Raji (cell line): ENCODE measurements around the gene POLR3A.

ENCODE experiments used
- POLR2A ChIP-seq: IDR thresholded peaks from 2 replicates; pipeline ENCODE4 v1.6.1; 2011; ENCODE audit warnings: low read depth, low read length, control low read depth; ENCODE audit not compliant: insufficient read depth

POLR3A gene

DNA sequence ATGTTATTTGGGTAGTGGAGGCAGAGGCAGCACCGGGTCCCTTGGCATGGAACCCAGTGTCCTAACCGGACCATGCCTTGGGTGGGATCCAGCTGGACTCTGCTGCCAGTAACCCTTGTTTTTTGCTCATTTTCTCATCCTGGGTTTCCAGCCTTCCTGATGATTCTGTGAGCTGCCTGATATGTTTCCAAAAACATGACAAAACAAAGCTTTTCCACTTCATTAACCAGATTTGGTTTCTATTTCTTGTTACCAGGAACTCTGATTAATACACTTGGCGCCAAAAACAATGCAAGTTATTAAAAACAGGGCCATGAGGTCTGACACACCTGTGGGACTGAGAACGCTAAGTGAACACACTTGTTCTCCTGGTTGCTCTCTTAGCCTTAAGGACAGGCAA, 69.9 kb downstream of the POLR3A start:
- TF ChIP-seq POLR2A: no peak

GRCh38 chr10:77955136-77955535, 74.2 kb downstream of the POLR3A start:
- no peak for TF ChIP-seq POLR2A

DNA sequence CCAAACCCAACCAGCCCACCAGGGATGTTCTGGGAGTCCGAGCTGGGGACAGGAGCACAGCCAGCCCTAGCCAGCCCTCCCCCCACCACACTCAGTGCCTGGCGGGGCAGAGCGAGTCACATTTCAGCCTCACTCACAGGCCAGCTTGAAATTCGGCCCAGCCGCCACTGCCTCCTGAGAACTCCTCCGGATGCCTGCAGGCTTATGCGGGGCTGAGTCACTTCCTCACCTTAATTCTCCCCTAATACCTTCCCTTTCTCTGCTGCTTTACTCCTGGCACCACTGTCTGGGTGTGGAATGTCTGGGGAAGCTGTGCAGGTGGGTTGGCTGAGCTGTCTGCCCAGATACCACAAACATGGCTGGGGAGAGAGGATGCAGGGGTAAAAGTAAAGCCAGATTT, 80.1 kb downstream of the POLR3A start:
- no peak for TF ChIP-seq POLR2A

DNA sequence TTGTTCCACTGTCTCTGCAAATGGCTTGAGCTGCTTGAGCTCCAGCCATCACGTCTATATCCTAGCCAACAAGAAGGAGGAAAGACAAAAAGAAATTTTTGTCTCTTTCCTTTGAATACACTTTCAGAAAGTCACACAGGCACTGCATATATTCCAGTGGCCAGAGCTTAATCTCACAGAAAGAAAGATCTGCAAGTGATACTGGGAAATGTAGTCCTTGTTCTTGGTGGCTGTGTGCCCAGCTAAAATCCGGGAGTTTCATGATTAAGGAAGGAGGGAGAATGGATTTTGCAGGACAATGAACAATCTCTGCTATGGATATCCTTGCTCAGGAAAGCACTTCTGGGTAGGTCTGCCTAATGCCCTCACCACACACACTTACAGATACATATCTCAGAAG, 83.2 kb downstream of the POLR3A start:
- no peak for TF ChIP-seq POLR2A

- no peak for TF ChIP-seq POLR2A
Measured at GRCh38 chr10:77944519-77944918, 84.8 kb downstream of the POLR3A start.

GRCh38 chr10:77943121-77943901, 86.0 kb downstream of the POLR3A start:
- TF ChIP-seq POLR2A: no peak

DNA sequence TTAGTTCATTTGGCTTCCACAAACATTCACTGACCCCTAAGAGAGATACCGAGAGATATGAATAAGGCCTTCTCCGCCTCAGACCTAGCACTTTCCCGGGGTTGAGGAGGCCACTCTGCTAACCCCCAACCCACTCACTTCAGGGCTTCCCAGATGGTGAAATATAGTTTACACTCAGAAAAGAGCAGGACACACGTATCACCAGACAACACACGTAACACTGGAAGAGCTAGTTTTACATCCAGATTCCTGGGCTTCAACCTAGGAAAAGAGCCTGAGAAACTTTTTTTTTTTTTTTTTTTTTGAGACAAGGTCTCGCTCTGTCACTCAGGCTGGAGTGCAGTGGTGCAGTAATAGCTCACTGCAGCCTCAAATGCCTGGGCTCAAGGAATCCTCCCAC, 87.5 kb downstream of the POLR3A start:
- TF ChIP-seq POLR2A: no peak

DNA sequence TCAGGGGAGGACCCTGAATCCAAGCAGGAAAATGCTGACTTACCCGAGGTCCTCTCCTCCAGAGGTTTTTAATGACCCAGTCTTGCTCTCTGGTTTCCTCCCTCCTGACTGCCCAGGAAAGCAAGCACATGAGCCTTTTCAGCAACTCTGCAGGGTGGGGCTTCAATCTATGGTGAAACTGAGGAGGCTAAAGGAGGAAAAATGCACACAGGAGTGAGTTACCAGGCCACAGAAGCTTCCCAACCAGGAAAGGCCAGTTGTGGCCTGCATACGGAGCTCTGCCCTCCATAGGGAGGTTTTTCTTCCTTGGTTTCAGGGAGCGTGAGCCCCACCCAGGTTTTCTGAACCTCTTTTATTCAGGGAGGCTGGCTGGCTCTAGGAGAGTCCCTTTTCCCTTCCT, 88.7 kb downstream of the POLR3A start:
- TF ChIP-seq POLR2A: no peak

DNA sequence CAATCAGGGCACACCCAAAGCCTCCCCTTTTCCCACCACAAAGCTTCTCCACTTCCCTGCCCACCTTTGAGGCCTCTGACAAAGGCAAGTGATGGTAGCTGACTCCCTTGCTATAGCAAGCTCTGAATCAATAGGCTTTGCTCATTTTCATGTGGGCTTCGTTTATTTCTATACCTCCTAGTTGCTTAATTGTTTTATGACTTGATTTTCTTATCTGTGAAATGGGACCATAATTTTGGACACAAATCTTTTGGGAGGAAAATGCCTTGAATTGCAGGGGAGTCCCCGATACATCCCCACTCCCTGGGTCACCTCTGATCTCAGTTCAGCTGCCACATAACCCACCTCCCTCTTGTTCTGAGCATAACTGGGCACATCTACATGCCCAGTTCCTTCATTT, 89.1 kb downstream of the POLR3A start:
- no peak for TF ChIP-seq POLR2A

GRCh38 chr10:77939561-77940001, 89.7 kb downstream of the POLR3A start:
- TF ChIP-seq POLR2A: no peak

DNA sequence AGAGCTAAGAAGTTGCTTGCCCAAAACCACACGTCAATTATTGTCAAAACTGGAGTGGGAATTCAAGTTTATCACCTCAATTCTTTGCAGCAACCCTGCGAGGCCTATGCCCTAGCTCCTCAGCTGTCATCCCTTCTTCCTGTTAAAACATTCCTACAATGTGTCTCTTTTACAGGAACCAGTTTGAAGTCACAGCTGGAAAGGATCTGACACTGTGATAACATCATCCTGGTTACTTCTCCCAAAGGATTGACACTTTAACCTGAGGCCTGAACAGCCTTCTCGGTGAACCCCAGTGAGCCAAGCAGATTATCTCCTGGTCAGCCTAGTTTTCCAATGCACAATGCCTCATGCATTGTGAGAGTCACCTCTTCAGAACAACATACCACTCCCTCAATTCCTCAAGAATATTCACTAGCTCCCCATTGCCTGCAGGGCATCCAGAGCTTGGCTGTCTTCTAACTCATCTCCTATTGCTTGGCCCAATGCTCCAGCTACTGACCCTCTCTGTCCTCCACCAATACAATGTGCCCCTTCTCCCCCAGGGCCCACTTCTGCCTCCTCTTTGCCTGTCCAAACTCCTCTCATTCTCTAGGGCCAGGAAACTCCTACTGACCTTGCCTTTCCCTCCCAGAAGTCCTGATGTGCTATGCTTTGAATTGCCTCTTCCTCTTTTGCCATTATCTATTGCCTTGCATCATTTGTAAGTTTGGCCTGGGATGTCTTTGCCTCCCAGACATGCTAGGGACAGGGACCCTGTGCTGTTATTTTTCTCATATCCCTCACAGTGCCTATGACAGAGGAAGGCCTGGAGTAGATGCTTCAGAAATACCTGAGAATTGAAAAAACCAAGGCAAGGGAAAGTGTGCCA, 92.4 kb downstream of the POLR3A start:
- no peak for TF ChIP-seq POLR2A

DNA sequence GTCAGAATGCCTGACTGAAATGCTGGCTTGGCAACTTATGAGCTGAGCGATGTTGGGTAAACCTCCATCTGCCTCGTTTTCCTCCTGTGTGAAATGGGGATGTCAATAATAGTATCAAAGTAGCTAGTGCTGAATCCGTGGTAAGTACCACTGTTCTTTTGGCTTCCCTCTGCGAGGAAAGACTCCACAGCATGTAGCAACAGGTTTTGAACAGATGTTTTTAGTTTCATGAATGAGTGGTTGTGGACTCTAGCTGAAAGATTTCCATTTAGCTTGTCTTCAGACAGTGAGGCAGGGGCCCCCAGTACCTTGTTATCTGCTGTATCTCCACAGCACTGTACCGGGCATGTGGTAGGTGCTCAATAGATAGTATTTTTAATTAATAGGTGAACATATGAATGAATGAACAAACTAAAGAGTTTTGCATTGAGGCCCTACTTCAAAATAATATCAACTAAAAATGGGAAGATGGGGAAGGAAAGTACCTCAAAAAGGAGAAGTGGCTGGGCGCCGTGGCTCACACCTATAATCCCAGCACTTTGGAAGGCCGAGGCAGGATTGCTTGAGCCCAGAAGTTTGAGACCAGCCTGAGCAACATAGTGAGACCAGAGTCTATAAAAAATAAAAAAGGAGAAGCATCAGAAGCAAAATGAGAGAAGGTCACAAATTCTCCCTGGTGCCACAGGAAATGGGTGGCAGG, 97.1 kb downstream of the POLR3A start:
- no peak for TF ChIP-seq POLR2A

GRCh38 chr10:77927402-77928246, 101.7 kb downstream of the POLR3A start:
- no peak for TF ChIP-seq POLR2A

DNA sequence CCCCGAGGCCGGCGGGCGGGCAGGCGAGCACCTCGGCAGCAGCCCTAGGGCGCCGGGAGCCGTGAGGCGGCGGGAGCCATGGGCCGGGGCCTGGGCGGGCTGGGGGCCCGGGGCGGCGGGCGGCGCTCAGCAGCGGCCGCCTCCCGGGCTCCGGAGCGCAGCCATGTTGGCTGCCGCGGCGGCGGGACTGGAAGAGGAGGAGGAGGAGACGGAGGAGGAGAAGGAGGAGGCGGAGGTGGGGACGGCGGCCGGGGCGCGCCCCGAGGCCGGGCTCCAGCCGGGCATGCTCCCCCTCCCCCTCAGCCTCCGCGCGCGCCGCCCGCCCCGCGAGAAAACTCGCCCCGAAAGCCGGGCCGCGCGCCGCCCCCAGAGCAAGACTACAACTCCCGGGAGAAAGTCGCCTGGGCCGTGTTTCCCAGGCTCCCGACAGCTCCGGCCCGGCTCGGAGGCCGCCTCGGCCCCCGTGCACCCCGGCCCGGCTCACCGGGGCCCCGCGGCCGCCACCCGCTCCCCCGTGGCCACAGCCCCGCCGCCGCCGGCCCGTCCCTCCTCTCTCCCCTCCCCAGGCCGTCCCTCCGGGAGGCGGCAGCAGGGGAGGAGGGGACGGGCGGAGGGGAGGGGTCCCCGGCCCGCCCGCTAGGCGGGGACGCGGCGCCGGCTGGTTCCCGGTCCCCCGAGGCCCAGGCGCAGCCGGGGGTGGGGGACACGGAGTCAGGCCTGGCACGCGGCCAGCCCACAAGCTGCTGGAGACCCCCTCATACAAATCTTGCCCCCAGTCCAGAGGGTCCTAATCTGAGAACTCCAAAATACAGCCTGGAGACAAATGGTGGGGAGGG, 102.5 kb downstream of the POLR3A start, which contains the start of gene DLG5:
Gene DLG5 (minus strand): TSS at position 190 of the 836 bp plus-strand sequence. CDS start 235 bp downstream, outside the sequence.
- TF ChIP-seq POLR2A: no peak
